H1 (cell line): ENCODE results near the gene ANKRD24. TPM values are rescaled to one million over a fixed set of nuclear protein-coding genes. Genes with fewer than 3 reads are reported as not detected.
A peak's percentile ranks its signal among the peaks of the same experiment; 100 is the strongest.

Experiments used
- CTCF ChIA-PET: fragments of 300-600 bp; sonication (Branson Sonifier 250); formaldehyde crosslinking; loops from one replicate; lab custom pipeline; 2021; ENCODE audit not compliant: partially characterized antibody; lab: Charles Lee
- POLR2A ChIA-PET: fragments of 300-600 bp; sonication (Branson Sonifier 250); formaldehyde crosslinking; loops from one replicate; lab custom pipeline; 2021; ENCODE audit warnings: inconsistent platforms; ENCODE audit not compliant: partially characterized antibody; lab: Charles Lee
- DNase-seq, 2 experiments: peaks; one replicate each; pipeline versions ENCODE4 v3.0.0 to v3.0.0-alpha.2; 2010 to 2022; ENCODE audit warnings: low spot score in 2 of 2, low read depth in 1 of 2, mixed read lengths in 1 of 2
- FAIRE-seq: peaks from 2 replicates; lab custom pipeline; 2011; peaks lifted over from hg19 to GRCh38; lab: Jason Lieb, UNC
- H2AFZ ChIP-seq: 2 replicates; pipeline ENCODE4 v1.8.1; 2012; ENCODE audit warnings: low read length, inconsistent platforms
- H2AK5ac ChIP-seq: 2 replicates; pipeline ENCODE4 v1.6.1; 2013; ENCODE audit warnings: low read depth, low read length
- H2BK120ac ChIP-seq: replicated peaks from 2 replicates; pipeline ENCODE3; 2013; ENCODE audit warnings: low read depth, low read length, inconsistent platforms
- H2BK12ac ChIP-seq: 2 replicates; pipeline ENCODE4 v1.6.1; 2013; ENCODE audit warnings: low read depth, low read length
- H2BK15ac ChIP-seq: 2 replicates; pipeline ENCODE4 v1.6.1; 2013; ENCODE audit warnings: low read length
- H2BK20ac ChIP-seq: 2 replicates; pipeline ENCODE4 v1.6.1; 2013; ENCODE audit warnings: low read length
- H2BK5ac ChIP-seq: 2 replicates; pipeline ENCODE4 v1.6.1; 2013; ENCODE audit warnings: low read depth, low read length
- H3K14ac ChIP-seq: 2 replicates; pipeline ENCODE4 v1.6.1; 2013; ENCODE audit warnings: inconsistent platforms; ENCODE audit not compliant: insufficient read length
- H3K18ac ChIP-seq: 2 replicates; pipeline ENCODE4 v1.6.1; 2013; ENCODE audit warnings: low read length; ENCODE audit errors: extremely low read depth
- H3K23ac ChIP-seq: 2 replicates; pipeline ENCODE4 v1.6.1; 2013; ENCODE audit warnings: inconsistent platforms; ENCODE audit not compliant: insufficient read length
- H3K23me2 ChIP-seq: 2 replicates; pipeline ENCODE4 v1.6.1; 2013; ENCODE audit warnings: low read depth, low read length
- H3K27ac ChIP-seq: 2 replicates; pipeline ENCODE4 v1.6.1; 2011; ENCODE audit warnings: low read depth, low read length, inconsistent platforms
- H3K27me3 ChIP-seq, 4 experiments: replicated peaks in 1 of 4; 1 replicate in 1 of 4; 2 replicates in 3 of 4; pipeline versions ENCODE4 v1.6.1 to v1.8.1; 2011 to 2013; ENCODE audit warnings: low read length in 3 of 4, mild to moderate bottlenecking in 3 of 4, inconsistent platforms in 2 of 4, mixed read lengths in 2 of 4, moderate library complexity in 1 of 4; ENCODE audit not compliant: control insufficient read depth in 3 of 4, insufficient read depth in 3 of 4; ENCODE audit errors: extremely low read depth in 1 of 4
- H3K36me3 ChIP-seq, 4 experiments: 2 replicates each; pipeline versions ENCODE4 v1.6.1 to v1.8.1; 2011 to 2013; ENCODE audit warnings: mild to moderate bottlenecking in 4 of 4, low read length in 3 of 4, moderate library complexity in 2 of 4, control low read depth in 1 of 4, inconsistent platforms in 1 of 4; ENCODE audit not compliant: insufficient read depth in 4 of 4, control insufficient read depth in 2 of 4
- H3K4ac ChIP-seq: replicated peaks from 2 replicates; pipeline ENCODE3; 2013; ENCODE audit warnings: low read length, low read depth, mixed read lengths, inconsistent platforms; ENCODE audit not compliant: insufficient read length
- H3K4me1 ChIP-seq, 4 experiments: replicated peaks in 1 of 4; 1 replicate in 1 of 4; 2 replicates in 3 of 4; pipeline versions ENCODE4 v1.6.1 to v1.8.1; 2011 to 2013; ENCODE audit warnings: low read length in 3 of 4, inconsistent platforms in 2 of 4, mixed read lengths in 1 of 4; ENCODE audit not compliant: insufficient read depth in 4 of 4, control insufficient read depth in 3 of 4
- H3K4me2 ChIP-seq, 2 experiments: 2 replicates each; pipeline versions ENCODE4 v1.6.1 to v1.8.1; 2011 to 2013; ENCODE audit warnings: low read depth in 2 of 2, low read length in 2 of 2, control low read depth in 1 of 2, inconsistent platforms in 1 of 2, mild to moderate bottlenecking in 1 of 2; ENCODE audit not compliant: insufficient read depth in 1 of 2
- H3K4me3 ChIP-seq, 4 experiments: fragments of 200-600, 300-600 bp in 1 of 4; sonication (generic), shearing (Covaris generic), sonication (Bioruptor Twin) in 1 of 4; 2 replicates each; pipeline versions ENCODE4 v1.5.1 to v1.8.1; 2011 to 2016; ENCODE audit warnings: low read length in 4 of 4, low read depth in 3 of 4, control low read depth in 2 of 4, inconsistent platforms in 2 of 4, mild to moderate bottlenecking in 2 of 4, mixed read lengths in 1 of 4, moderate library complexity in 1 of 4; ENCODE audit not compliant: insufficient read depth in 2 of 4; ENCODE audit errors: extremely low read depth in 1 of 4
- H3K56ac ChIP-seq: replicated peaks from 2 replicates; pipeline ENCODE3; 2013; ENCODE audit warnings: low read depth, mild to moderate bottlenecking, mixed read lengths, low read length, inconsistent platforms; ENCODE audit not compliant: insufficient read length
- H3K79me1 ChIP-seq: 2 replicates; pipeline ENCODE4 v1.6.1; 2013; ENCODE audit warnings: low read depth, low read length, control low read depth
- H3K79me2 ChIP-seq, 2 experiments: 2 replicates each; pipeline versions ENCODE4 v1.6.1 to v1.8.1; 2012 to 2013; ENCODE audit warnings: low read length in 2 of 2, mild to moderate bottlenecking in 2 of 2, inconsistent platforms in 1 of 2; ENCODE audit not compliant: insufficient read depth in 2 of 2, control insufficient read depth in 1 of 2
- H3K9ac ChIP-seq, 4 experiments: replicated peaks in 1 of 4; 1 replicate in 1 of 4; 2 replicates in 3 of 4; pipeline versions ENCODE4 v1.6.1 to v1.8.1; 2011 to 2013; ENCODE audit warnings: low read depth in 3 of 4, low read length in 3 of 4, control low read depth in 2 of 4, mild to moderate bottlenecking in 2 of 4, moderate library complexity in 2 of 4, inconsistent platforms in 1 of 4; ENCODE audit errors: extremely low read depth in 1 of 4
- H3K9me3 ChIP-seq, 2 experiments: 2 replicates each; pipeline versions ENCODE4 v1.6.1 to v1.8.1; 2012 to 2013; ENCODE audit warnings: mild to moderate bottlenecking in 2 of 2, moderate library complexity in 2 of 2, control low read depth in 1 of 2, inconsistent platforms in 1 of 2, low read depth in 1 of 2, low read length in 1 of 2, mixed read lengths in 1 of 2; ENCODE audit not compliant: insufficient read depth in 2 of 2
- H4K20me1 ChIP-seq, 2 experiments: replicated peaks in 1 of 2; 2 replicates each; pipeline versions ENCODE3 to v1.8.1; 2011 to 2013; ENCODE audit warnings: inconsistent platforms in 2 of 2, low read length in 2 of 2, mild to moderate bottlenecking in 1 of 2; ENCODE audit not compliant: insufficient read depth in 2 of 2, control insufficient read depth in 1 of 2
- H4K5ac ChIP-seq: 2 replicates; pipeline ENCODE4 v1.6.1; 2013; ENCODE audit warnings: low read length, low read depth, mixed read lengths, inconsistent platforms; ENCODE audit not compliant: insufficient read length
- H4K8ac ChIP-seq: 2 replicates; pipeline ENCODE4 v1.8.0; 2013; ENCODE audit warnings: mild to moderate bottlenecking, moderate library complexity, low read length, inconsistent platforms; ENCODE audit not compliant: insufficient read depth; ENCODE audit errors: extremely low read depth
- H4K91ac ChIP-seq: replicated peaks from 2 replicates; pipeline ENCODE3; 2013; ENCODE audit warnings: low read length, mixed read lengths, inconsistent platforms; ENCODE audit not compliant: insufficient read length
- BCL11A ChIP-seq, 2 experiments: IDR thresholded peaks; one replicate each; pipeline ENCODE4 v1.6.1; 2011; ENCODE audit warnings: low read depth in 2 of 2, low read length in 2 of 2, mild to moderate bottlenecking in 2 of 2
- JUN ChIP-seq: IDR thresholded peaks from 2 replicates; pipeline ENCODE4 v1.6.1; 2011; ENCODE audit warnings: low read depth, mild to moderate bottlenecking, improper control_type of control experiment, low read length
- KDM4A ChIP-seq: IDR thresholded peaks from one replicate; pipeline ENCODE4 v1.7.1; 2012; ENCODE audit warnings: low read depth, mild to moderate bottlenecking, moderate library complexity, low read length, inconsistent platforms; ENCODE audit not compliant: severe bottlenecking
- RAD21 ChIP-seq, 2 experiments: IDR thresholded peaks in 1 of 2; conservative IDR thresholded peaks in 1 of 2; 2 replicates each; pipeline ENCODE4 v1.6.1; 2011; ENCODE audit warnings: low read depth in 2 of 2, low read length in 2 of 2, improper control_type of control experiment in 1 of 2, inconsistent platforms in 1 of 2, mild to moderate bottlenecking in 1 of 2, moderate library complexity in 1 of 2
- YY1 ChIP-seq: IDR thresholded peaks from 2 replicates; pipeline ENCODE4 v1.6.1; 2011; ENCODE audit warnings: low read depth, mild to moderate bottlenecking, low read length
- ZNF274 ChIP-seq: IDR thresholded peaks from 2 replicates; pipeline ENCODE4 v1.7.0; 2012; ENCODE audit warnings: low read length, borderline replicate concordance; ENCODE audit errors: extremely low read depth
- WGBS, 2 experiments: shearing (Covaris generic) in 1 of 2; methylation state at CpG; one replicate each; pipeline versions ENCODE4 v1.1.6 to v1.1.7; 2013 to 2015; ENCODE audit warnings: low lambda C conversion rate in 2 of 2, mixed read lengths in 2 of 2, inconsistent platforms in 1 of 2, low coverage in 1 of 2, missing lambda C conversion rate in 1 of 2; ENCODE audit not compliant: insufficient replicate concordance in 2 of 2, insufficient coverage in 1 of 2, insufficient read length in 1 of 2; ENCODE audit errors: extremely low coverage in 1 of 2, missing lambda C conversion rate in 1 of 2; 5-methylcytosine and 5-hydroxymethylcytosine counted together
- polyA plus RNA-seq, 7 experiments: library from polyadenylated mRNA; depleted of rRNA in 3 of 7; stranded (reverse) in 5 of 7; unstranded in 2 of 7; fragments of >200 nt in 5 of 7; fragments of 200-250 nt in 2 of 7; gene quantifications; 1 replicate in 5 of 7; 2 replicates in 1 of 7; 4 replicates in 1 of 7; pipeline versions ENCODE4 v1.2.1 to v1.2.3, GENCODE V29; 2011 to 2013; ENCODE audit warnings: missing spikeins in 2 of 7, mixed read lengths in 2 of 7
- total RNA-seq: library from RNA; stranded (reverse); fragmentation: NEBNext Ultra II Directional; extraction: Animal tissue kit (Norgen Biotek cat#: 25700); gene quantifications from 2 replicates; pipeline ENCODE4 v1.2.1, GENCODE V29; 2021
- TF ChIP-seq, protein P1 (sequence below): IDR thresholded peaks from 2 replicates; pipeline ENCODE4 v1.6.1; 2012; ENCODE audit warnings: inconsistent platforms
- TF ChIP-seq, protein P2 (sequence below), 3 experiments: IDR thresholded peaks; 1 replicate in 2 of 3; 2 replicates in 1 of 3; pipeline versions ENCODE4 v1.5.1 to v1.6.1; 2011; ENCODE audit warnings: low read length in 3 of 3, mild to moderate bottlenecking in 3 of 3, inconsistent platforms in 2 of 3, low read depth in 1 of 3, moderate library complexity in 1 of 3; ENCODE audit not compliant: insufficient read depth in 1 of 3; ENCODE audit errors: control extremely low read depth in 1 of 3

Gene ANKRD24
- total and polyA plus RNA-seq, 2 of the 8 experiments (the other 6 are each of a cell fraction or from before 2014, with no cell fraction given): 7.6 to 14.1 TPM

DNA sequence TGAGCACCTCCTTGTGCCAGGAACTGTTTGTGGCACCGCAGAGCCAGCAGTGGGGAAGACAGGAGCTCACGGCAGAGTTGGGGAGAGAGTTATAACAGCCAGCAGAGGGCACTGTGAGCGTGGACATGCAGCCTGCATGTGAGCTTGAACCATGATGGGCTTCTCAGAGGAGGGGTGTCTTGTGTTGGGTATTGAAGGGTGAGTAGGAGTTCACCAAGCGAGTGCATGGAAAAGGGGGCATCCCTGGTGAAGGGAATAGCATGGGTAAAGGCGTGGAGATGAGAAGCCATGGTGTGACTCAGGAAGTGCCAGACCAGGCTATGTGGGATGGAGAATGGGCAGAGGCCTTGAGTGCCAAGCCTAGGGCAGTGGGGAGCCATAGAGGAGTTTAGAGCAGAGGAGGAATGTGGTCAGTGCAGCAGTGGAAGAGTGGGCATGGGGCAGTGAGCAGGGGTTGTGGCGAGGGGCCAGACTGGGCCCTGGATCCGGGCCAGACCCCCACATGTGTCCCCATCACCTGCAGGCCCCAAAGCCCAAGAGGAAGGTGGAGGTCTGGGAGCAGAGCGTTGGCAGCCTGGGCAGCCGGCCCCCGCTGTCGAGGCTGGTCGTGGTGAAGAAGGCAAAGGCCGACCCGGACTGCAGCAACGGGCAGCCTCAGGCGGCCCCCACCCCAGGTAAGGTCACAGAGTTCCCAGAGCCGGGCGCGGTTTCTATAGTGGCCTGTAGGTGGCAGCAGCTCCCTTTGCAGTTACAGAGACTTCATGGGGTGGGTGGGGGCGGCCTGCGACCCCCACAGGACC, 84.8 kb downstream of the ANKRD24 start:
- H3K79me2 ChIP-seq: no peaks in the 10 kb centered on the region
- H2AK5ac ChIP-seq: no peak overlapping the region
- H4K5ac ChIP-seq: no peak overlapping the region
- H3K23ac ChIP-seq: no peak overlapping the region
- CTCF ChIA-PET: interaction anchor here (0.6 to 14.6 kb wide), 60 partner anchors 9 to 389 kb away, joined by 3 to 311 read pairs (median 5); partner anchors contain the start of genes CHAF1A, HDGFL2, MPND and STAP2
- H2BK20ac ChIP-seq: no peak overlapping the region
- FAIRE-seq: peak; percentile 81
- H2BK5ac ChIP-seq: no peak overlapping the region
- peaks cover 2 to 8% (median 5%) of the 10 kb centered on the region in 4 experiments; a peak in 4 of 8 replicates for H3K36me3 ChIP-seq
- no peak overlapping the region for H3K18ac ChIP-seq
- no peaks in the 10 kb centered on the region for H3K9me3 ChIP-seq
- H3K27ac ChIP-seq: no peak overlapping the region
- peaks cover 1 to 2% of the 10 kb centered on the region in 2 experiments for H4K20me1 ChIP-seq
- no peaks in the 10 kb centered on the region for H3K27me3 ChIP-seq
- H3K14ac ChIP-seq: no peak overlapping the region
- peak; percentile 61 to 90 for DNase-seq
- H2AFZ ChIP-seq: no peak overlapping the region
- no peak overlapping the region for H3K4me2 ChIP-seq
- no peaks in the 10 kb centered on the region for H3K23me2 ChIP-seq
- no peaks in the 10 kb centered on the region; a peak in 1 of 7 replicates for H3K4me1 ChIP-seq
- H3K4ac ChIP-seq: no peak overlapping the region
- H2BK15ac ChIP-seq: peak overlapping the region; percentile 72; the same call in 1 of the 2 replicates
- H3K79me1 ChIP-seq: no peaks in the 10 kb centered on the region
- no peak overlapping the region for H3K56ac ChIP-seq
- H3K9ac ChIP-seq: no peak overlapping the region
- H3K4me3 ChIP-seq: no peak overlapping the region
- H2BK120ac ChIP-seq: no peak overlapping the region
- H4K91ac ChIP-seq: no peak overlapping the region
- WGBS, 2 experiments: 55% methylated on average over 17 of the region's 21 CpGs; no CpG with 5 or more reads in 1 of the 2 experiments
- no peak overlapping the region for H2BK12ac ChIP-seq
- POLR2A ChIA-PET: interaction anchor here (0.5 to 5.4 kb wide), 16 partner anchors 11 to 326 kb away, joined by 3 to 36 read pairs (median 4); partner anchors contain the start of genes CHAF1A, MPND, SHD and YJU2
- H4K8ac ChIP-seq: no peak overlapping the region
- 0 out of 2 replicates have a peak, but pooled peaks have one; percentile 3 for TF ChIP-seq JUN
- no peak for TF ChIP-seq ZNF274
- no peak for TF ChIP-seq KDM4A
- TF ChIP-seq, protein P1, sequence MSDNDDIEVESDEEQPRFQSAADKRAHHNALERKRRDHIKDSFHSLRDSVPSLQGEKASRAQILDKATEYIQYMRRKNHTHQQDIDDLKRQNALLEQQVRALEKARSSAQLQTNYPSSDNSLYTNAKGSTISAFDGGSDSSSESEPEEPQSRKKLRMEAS: peak; percentile 13; the same call in 1 of the 2 replicates
- TF ChIP-seq, protein P2, sequence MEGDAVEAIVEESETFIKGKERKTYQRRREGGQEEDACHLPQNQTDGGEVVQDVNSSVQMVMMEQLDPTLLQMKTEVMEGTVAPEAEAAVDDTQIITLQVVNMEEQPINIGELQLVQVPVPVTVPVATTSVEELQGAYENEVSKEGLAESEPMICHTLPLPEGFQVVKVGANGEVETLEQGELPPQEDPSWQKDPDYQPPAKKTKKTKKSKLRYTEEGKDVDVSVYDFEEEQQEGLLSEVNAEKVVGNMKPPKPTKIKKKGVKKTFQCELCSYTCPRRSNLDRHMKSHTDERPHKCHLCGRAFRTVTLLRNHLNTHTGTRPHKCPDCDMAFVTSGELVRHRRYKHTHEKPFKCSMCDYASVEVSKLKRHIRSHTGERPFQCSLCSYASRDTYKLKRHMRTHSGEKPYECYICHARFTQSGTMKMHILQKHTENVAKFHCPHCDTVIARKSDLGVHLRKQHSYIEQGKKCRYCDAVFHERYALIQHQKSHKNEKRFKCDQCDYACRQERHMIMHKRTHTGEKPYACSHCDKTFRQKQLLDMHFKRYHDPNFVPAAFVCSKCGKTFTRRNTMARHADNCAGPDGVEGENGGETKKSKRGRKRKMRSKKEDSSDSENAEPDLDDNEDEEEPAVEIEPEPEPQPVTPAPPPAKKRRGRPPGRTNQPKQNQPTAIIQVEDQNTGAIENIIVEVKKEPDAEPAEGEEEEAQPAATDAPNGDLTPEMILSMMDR (IDR thresholded peaks at IDR 0.05; ENCODE audit: control extremely low read depth in 1 of 3, insufficient read depth in 1 of 3, low read depth in 1 of 3, low read length in 3 of 3): peak; percentile 92 to 94 (median 94)
- TF ChIP-seq RAD21 (IDR thresholded peaks at IDR 0.05 in 1 of 2, conservative IDR thresholded peaks at IDR 0.05 in 1 of 2; ENCODE audit: low read depth in 2 of 2, low read length in 2 of 2): peak; percentile 87 to 88
- TF ChIP-seq BCL11A (IDR thresholded peaks at IDR 0.05; ENCODE audit: low read depth in 2 of 2, low read length in 2 of 2): no peak
- no peak for TF ChIP-seq YY1
